ENCODE data around the gene KIR2DL3. TPM values are rescaled to one million over a fixed set of nuclear protein-coding genes. Genes with fewer than 3 reads are reported as not detected.
"Not testable (repeated sequence)": the region's sequence is repeated elsewhere in the genome, so short reads cannot be mapped to it uniquely, and the experiment has no call there.

KIR2DL3 gene
- not detected for total RNA-seq
- not detected for polyA plus RNA-seq (2013, experiment 1 of 2)
- not detected for polyA plus RNA-seq (2013, experiment 2 of 2)
- long read RNA-seq, experiment 1, result 0 reads
- long read RNA-seq, experiment 2, result 0 reads
- long read RNA-seq, experiment 3, result 0 reads
- long read RNA-seq, experiment 4, result 0 reads

DNA sequence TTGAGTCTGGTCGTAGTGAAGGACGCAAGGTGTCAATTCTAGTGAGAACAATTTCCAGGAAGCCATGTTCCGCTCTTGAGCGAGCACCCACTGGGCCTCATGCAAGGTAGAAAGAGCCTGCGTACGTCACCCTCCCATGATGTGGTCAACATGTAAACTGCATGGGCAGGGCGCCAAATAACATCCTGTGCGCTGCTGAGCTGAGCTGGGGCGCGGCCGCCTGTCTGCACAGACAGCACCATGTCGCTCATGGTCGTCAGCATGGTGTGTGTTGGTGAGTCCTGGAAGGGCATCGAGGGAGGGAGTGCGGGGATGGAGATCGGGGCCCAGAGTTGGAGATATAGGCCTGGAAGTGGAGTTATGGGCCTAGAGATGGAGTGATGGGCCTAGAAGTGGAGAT is at the start of gene KIR2DL3:
Gene KIR2DL3 (plus strand): TSS at position 208 of the 400 bp plus-strand sequence. CDS start 33 bp downstream, at position 241.
- H3K27me3 ChIP-seq (ENCODE audit: control insufficient read depth, insufficient read depth, low read length, poor library complexity, severe bottlenecking); H3K27ac ChIP-seq (ENCODE audit: low read depth, low read length); H3K4me3 ChIP-seq (ENCODE audit: low read length); H3K9ac ChIP-seq (ENCODE audit: extremely low read depth, low read length, poor library complexity, severe bottlenecking); H3K36me3 Mint-ChIP-seq (ENCODE audit: low read depth); DNase-seq; H3K4me1 ChIP-seq (ENCODE audit: control insufficient read depth, insufficient read depth, low read length); H3K36me3 ChIP-seq (ENCODE audit: control insufficient read depth, insufficient read depth, low read length); H3K27ac Mint-ChIP-seq; H3K4me1 Mint-ChIP-seq; H3K27me3 Mint-ChIP-seq (ENCODE audit: insufficient read depth); H3K4me3 Mint-ChIP-seq: not testable (repeated sequence)
- peaks cover 95% of the 10 kb centered on the region for H3K9me3 Mint-ChIP-seq
- H3K9me3 ChIP-seq (ENCODE audit: control insufficient read depth, low read length), result peaks cover 32% of the 10 kb centered on the region
- 80 to 82% methylated on average over 10 to 14 of the region's 16 CpGs for WGBS, 2 experiments (ENCODE audit: insufficient coverage in 1 of 2, insufficient read length in 1 of 2)

DNA sequence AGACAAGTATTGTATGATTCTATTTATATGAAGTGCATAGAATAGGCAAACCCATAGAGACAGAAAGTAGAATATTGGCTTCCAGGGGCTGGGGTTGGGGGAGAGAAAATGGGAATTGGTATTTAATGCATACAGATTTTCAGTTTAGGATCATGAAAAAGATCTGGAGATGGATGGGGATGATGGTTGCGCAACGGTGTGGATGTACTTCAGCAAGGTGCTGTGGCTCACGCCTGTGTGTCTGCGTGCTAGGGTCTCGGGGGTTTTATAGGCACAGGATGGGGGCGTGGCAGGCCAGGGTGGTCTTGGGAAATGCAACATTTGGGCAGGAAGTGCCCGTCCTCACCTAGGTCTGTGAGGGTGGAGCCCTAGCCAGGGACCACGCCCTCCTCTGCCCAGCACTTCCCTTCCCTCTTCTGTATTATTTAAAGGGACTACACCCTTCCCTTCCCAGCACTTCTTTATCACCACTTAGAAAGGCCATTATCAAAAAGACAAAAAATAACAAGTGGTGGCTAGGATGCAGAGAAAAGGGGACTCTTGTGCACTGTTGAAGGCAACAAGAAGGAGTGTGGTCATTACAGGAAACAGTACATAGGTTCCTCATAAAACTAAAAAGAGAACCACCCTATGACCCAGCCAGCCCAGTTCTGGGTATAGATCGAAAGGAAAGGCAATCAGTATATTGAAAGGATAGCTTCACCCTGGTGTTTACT is 46.6 kb upstream of the KIR2DL3 start:
- DNase-seq, result no peak
- Histone ChIP-seq H3K9me3 (ENCODE audit: control insufficient read depth, low read length) (peaks cover 35% of the 10 kb centered on the region), H3K4me3 (ENCODE audit: low read length) (no peak overlapping the region), H3K27me3 (ENCODE audit: control insufficient read depth, insufficient read depth, low read length, poor library complexity, severe bottlenecking) (no peaks in the 10 kb centered on the region), H3K4me1 (ENCODE audit: control insufficient read depth, insufficient read depth, low read length) (no peaks in the 10 kb centered on the region), H3K9ac (ENCODE audit: extremely low read depth, low read length, poor library complexity, severe bottlenecking) (no peak overlapping the region), H3K27ac (ENCODE audit: low read depth, low read length) (no peak overlapping the region), H3K36me3 (ENCODE audit: control insufficient read depth, insufficient read depth, low read length) (no peaks in the 10 kb centered on the region)
- Mint-ChIP-seq H3K27me3 (ENCODE audit: insufficient read depth) (no peaks in the 10 kb centered on the region), H3K4me3 (no peak overlapping the region), H3K4me1 (no peaks in the 10 kb centered on the region), H3K27ac (no peak overlapping the region), H3K9me3 (peaks cover 85% of the 10 kb centered on the region), H3K36me3 (ENCODE audit: low read depth) (no peaks in the 10 kb centered on the region)
- TF ChIP-seq, protein P1, sequence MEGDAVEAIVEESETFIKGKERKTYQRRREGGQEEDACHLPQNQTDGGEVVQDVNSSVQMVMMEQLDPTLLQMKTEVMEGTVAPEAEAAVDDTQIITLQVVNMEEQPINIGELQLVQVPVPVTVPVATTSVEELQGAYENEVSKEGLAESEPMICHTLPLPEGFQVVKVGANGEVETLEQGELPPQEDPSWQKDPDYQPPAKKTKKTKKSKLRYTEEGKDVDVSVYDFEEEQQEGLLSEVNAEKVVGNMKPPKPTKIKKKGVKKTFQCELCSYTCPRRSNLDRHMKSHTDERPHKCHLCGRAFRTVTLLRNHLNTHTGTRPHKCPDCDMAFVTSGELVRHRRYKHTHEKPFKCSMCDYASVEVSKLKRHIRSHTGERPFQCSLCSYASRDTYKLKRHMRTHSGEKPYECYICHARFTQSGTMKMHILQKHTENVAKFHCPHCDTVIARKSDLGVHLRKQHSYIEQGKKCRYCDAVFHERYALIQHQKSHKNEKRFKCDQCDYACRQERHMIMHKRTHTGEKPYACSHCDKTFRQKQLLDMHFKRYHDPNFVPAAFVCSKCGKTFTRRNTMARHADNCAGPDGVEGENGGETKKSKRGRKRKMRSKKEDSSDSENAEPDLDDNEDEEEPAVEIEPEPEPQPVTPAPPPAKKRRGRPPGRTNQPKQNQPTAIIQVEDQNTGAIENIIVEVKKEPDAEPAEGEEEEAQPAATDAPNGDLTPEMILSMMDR (conservative IDR thresholded peaks at IDR 0.05), result no peak
- WGBS, 2 experiments (ENCODE audit: insufficient coverage in 1 of 2, insufficient read length in 1 of 2), result 65 to 68% methylated on average over 7 to 8 of the region's 9 CpGs

DNA sequence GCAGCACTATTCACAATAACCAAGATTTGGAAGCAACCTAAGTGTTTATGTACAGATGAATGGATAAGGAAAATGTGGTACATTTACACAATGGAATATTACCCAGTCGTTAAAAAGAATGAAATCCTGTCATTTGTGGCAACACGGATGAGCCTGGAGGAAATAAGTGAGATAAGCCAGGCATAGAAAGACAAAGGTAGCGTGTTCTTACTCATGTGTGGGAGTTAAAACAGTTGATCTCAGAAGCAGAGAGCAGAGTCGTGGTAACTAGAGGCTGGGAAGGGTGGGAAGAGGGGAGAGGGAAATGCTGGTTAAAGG is 46.1 kb upstream of the KIR2DL3 start:
- H3K36me3 ChIP-seq (ENCODE audit: control insufficient read depth, insufficient read depth, low read length), result no peaks in the 10 kb centered on the region
- DNase-seq, result no peak
- peaks cover 83% of the 10 kb centered on the region for H3K9me3 Mint-ChIP-seq
- no peaks in the 10 kb centered on the region for H3K4me1 ChIP-seq (ENCODE audit: control insufficient read depth, insufficient read depth, low read length)
- no peaks in the 10 kb centered on the region for H3K27me3 ChIP-seq (ENCODE audit: control insufficient read depth, insufficient read depth, low read length, poor library complexity, severe bottlenecking)
- H3K9me3 ChIP-seq (ENCODE audit: control insufficient read depth, low read length), result peaks cover 31% of the 10 kb centered on the region
- no peak overlapping the region for H3K4me3 ChIP-seq (ENCODE audit: low read length)
- no peak overlapping the region for H3K9ac ChIP-seq (ENCODE audit: extremely low read depth, low read length, poor library complexity, severe bottlenecking)
- H3K27ac Mint-ChIP-seq, result no peak overlapping the region
- TF ChIP-seq, protein P1 (conservative IDR thresholded peaks at IDR 0.05), result no peak
- no peaks in the 10 kb centered on the region for H3K4me1 Mint-ChIP-seq
- no peak overlapping the region for H3K4me3 Mint-ChIP-seq
- WGBS, 2 experiments (ENCODE audit: insufficient coverage in 1 of 2, insufficient read length in 1 of 2), result 48 to 52% methylated on average over 4 of the region's 4 CpGs
- no peak overlapping the region for H3K27ac ChIP-seq (ENCODE audit: low read depth, low read length)
- H3K27me3 Mint-ChIP-seq (ENCODE audit: insufficient read depth), result no peaks in the 10 kb centered on the region
- H3K36me3 Mint-ChIP-seq (ENCODE audit: low read depth), result no peaks in the 10 kb centered on the region
